UCSD-AML1 (cell line): ENCODE data around the gene CD151.

Source experiments
- DNase-seq: peaks from one replicate; lab custom pipeline; 2025; ENCODE audit not compliant: unreplicated experiment; lab: John Stamatoyannopoulos, UW

Gene CD151

GRCh38 chr11:855796-856195 is 23.0 kb downstream of the CD151 start:
- DNase-seq: no peak

DNA sequence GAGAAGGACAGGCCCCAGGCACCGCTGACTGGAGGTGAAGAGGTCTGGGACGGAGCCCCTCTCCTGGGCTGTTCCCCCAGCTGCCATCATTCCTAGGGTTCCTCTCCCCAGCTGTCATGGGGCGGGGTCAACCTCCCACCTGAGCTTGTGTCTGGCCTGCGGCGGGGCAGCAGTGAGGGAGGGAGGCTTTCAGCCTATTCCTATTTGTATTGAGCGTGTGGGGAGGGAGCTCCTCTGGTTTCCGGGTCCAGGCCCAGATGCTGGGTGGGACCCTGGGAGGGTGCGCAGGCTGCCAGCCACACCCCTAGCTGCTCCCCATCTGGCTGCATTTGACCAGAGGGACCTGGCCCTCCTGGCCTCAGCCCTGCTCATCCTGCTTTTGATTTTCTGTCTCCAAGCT is 23.6 kb downstream of the CD151 start:
- DNase-seq: no peak

DNA sequence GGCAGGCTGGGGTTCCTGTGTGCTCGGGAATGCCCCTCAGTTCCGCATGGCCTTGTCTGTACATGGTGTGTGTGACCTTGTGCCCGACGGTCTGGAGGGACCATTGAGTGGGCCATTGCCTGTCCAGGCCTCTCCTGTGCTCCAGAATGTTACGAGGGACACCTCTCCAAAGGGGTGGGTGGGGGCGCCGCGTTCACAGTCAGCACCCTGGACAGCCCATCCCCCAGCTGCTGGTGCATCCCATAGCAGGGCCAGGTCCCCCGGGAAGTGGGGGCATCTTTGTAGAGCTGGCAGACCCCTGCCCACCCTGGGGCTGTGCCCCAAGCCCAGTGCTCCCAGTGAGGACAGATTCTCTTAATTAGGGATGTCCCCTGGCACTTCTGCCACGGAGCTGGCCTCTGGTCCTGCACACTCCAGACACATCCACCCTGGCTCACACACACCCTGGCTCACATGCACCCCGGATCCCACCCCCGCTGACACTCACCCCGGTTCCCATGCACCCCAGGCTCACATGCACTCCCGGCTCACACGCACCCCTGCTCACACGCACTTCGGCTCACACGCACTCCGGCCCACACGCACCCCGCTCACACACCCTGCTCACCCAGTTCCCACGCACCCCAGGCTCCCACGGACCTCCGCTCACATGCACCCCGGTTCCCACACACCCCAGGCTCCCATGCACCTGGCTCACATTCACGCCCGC is 25.5 kb downstream of the CD151 start:
- DNase-seq: no peak

DNA sequence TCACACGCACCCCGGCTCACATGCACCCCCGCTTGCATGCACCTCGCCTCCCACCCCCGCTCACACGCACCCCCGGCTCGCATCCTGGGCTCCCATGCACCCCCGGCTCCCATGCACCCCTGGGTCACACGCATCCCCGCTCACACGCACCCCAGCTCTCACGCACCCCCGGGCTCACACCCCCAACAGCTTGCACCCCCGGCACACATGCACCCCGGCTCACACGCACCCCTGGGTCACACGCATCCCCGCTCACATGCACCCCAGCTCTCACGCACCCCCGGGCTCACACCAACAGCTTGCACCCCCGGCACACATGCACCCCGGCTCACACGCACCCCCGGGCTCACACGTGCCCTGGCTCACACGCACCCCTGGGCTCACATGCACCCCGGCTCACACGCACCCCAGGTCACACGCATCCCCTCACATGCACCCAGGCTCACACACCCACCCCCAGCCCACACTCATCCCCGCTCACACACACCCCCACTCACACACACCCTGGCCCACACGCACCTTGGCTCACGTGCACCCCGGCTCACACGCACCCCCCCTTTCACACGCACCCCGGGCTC is 26.1 kb downstream of the CD151 start:
- no peak for DNase-seq

DNA sequence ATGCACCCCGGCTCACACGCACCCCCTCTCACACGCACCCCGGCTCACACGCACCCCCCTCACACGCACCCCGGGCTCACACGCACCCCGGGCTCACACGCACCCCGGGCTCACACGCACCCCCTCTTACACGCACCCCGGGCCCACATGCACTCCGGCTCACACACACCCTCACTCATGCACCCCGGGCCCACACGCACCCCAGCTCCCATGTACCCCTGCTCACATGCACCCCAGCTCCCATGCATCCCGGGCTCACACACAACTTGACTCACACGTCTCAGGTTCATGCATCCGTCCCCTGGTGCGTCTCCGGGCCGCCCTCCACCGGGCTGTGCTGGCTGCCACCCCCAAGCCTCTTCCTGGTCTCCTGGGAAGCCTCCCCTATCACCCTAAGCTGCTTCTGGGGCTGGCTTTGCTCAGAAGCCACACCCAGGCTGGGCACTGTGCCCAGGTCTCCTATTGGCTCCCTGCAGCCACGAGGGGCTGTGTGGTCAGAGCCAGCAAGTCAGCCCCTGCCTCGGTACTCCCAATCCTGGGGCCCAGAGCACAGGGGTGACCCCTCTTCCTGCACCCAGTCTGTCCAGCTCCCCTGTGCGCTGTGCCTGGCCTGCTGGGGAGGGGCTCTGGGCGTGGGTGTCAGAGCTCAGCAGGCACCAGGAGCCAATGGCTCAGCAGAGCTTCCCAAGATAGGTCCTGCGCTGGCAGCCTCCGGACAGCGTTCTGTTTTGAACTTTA is 26.8 kb downstream of the CD151 start:
- DNase-seq: no peak

- DNase-seq: no peak
Observed at GRCh38 chr11:860234-861104, 27.7 kb downstream of the CD151 start.

GRCh38 chr11:861105-861479 is 28.3 kb downstream of the CD151 start:
- no peak for DNase-seq

DNA sequence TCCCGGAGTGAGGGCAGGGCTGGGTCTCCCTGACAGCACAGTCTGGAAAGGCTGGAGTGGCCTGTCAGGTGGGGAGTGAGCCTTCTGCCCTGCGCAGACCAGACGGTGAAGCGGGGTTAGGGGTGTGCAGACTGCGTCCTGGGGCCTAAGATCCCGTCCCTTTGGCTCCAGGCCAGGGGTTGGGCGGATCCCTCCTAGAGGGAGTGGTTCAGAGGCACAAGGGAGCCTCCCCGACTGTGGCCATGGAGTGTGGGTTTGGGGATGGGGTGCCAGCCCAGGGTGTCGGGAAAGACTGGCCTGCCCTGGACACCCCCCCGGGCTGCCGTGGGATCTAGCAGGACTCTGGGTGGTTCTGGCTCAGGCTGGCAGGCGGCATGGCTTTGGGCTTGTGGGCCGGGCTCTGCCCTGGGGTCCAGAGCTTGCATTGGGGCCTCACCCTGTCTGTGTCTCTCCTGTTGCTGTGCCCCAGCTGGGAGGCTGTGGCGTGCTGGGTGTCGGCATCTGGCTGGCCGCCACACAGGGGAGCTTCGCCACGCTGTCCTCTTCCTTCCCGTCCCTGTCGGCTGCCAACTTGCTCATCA is 29.4 kb downstream of the CD151 start:
- DNase-seq: no peak

DNA sequence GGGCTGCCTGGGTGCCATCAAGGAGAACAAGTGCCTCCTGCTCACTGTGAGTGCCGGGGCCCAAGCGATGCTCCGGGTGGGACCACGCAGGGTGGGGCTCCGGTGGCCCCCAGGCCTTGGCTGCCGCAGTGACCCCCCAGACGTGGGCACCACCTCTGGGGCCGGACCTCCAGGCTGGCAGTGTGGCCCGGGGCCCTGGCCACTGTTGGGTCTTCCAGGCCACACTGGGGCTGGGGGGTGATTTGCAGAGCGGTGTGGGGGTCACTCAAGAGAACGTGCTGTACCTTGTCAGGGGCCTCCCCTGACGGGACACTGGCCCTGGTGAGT is 29.9 kb downstream of the CD151 start:
- DNase-seq: no peak

DNA sequence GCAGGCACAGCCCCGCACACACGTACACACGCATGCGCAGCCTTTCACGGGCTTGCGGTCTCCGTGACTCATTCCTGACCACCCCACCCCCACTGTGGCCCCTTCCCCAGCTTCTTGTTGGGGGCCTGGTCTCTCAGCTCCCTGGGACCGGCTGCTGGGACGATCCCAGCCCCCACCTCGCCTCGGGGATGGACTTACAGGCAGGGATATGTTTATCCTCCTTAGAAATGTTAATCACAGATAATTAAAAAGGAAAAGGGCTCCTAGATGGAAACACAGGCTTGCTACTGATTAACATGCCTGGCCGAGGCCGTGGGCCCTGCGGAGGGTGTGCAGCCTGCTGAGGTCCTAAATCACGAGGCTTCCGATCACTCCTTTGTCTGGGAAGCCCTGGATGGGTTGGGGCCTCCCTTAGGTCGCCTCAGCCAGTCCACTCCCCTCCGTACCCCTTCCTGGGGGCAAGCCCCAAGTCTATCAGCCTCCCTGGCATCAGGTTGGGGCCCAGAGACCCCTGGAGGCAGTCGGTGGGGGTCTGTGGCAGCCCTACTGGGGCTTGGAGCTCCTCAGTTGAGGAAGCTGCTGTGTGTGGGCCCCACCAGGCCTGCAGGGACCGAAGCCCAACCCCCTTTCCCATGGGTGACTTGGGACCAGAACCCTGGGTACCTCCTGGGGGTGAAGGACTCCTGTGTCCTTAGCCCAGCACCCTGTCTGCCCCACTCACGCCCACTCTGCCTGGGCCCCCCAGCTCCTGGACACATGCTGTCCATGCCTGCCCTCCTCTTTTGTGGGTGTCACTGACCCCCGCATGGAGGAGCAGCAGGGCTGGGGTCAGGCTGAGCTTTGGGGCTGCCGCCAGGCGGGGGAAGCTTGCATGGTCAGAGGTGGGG is 30.5 kb downstream of the CD151 start:
- no peak for DNase-seq

DNA sequence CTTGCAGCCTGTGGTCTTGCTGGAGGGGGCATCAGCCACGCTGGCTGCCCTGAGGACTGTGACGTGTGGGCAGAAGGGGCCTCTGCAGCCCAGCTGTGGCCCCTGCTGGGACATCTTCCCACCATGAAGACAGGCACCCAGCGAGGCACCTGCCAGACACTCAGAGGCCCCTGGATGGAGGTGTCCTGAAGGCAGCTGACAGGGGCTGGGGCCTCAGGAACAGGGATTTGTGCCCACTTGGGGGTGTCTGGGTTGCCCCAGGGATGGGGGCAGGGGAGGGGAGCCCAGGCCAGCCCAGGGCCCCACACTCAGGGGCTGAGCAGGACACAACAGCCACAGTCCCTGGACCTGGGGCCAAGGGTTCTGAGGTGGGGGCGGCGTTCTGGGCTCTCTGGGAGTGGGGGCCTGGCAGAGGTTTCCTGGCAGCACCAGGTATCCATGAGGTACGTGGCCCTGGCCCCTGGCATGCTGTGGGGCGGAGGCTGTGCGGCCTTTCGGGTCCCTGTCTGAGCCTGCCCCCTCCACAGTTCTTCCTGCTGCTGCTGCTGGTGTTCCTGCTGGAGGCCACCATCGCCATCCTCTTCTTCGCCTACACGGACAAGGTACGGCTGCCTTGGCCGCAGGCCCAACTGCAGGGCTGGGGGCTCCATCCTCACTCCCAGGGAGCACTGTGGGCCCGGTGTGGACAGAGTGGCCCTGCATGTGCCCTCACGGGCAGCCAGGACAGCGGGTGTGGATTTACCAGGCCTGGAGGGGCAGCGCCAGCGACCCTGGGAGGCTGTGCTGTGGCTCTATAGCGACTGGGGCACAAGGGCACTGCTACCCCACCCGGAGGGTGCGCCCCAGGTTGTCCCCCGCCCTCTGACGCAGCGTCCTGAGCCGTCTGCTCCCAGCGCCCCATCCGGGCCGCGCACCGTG is 31.4 kb downstream of the CD151 start:
- no peak for DNase-seq

- DNase-seq: no peak
Observed at GRCh38 chr11:864898-865297, 32.1 kb downstream of the CD151 start.

GRCh38 chr11:865462-866430 is 33.0 kb downstream of the CD151 start:
- DNase-seq: no peak

DNA sequence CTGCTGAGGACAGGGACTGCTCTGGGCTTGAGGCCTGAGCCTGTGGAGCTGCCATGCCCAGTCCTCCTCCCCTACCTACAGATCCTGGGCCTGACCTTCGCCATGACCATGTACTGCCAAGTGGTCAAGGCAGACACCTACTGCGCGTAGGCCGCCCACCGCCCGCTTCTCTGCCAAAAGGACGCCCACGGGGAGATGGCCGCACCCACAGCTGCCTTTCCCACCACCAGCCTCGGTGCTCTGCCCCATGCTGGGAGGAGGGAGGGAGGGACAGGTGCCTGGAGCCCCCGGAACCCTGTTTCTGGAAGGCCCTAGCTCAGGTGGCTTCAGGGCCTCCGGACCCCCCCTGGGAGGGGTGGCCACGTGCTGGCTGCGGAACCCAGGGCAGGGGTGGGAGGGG is 33.7 kb downstream of the CD151 start:
- DNase-seq: no peak

- DNase-seq: no peak
Observed at GRCh38 chr11:867856-868358, 35.2 kb downstream of the CD151 start.

DNA sequence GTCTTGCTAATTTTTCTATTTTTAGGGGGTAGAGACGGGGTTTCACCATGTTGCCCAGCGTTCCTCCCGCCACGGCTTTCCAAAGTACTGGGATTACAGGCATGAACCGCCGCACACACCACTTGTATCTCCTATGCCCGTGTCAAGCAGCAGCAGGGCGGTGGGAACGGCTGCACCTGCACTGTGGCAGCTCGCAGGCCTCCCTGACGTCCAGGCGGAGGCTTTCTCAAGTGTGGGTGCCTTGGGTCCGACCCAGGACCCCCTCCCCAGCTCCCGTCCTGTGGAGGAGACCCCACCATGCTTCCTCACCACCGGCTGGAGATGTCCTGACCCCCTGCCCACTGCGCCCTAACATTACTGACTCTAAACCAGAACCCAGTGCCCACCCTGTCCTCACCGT is 35.6 kb downstream of the CD151 start:
- no peak for DNase-seq

- no peak for DNase-seq
Observed at GRCh38 chr11:868802-869201, 36.0 kb downstream of the CD151 start.
